NCI-H2171 treated with DMSO at 0.1 percent for 48 hours (cell line): ENCODE measurements around the gene RDH12.
"Not testable (repeated sequence)": the region's sequence is repeated elsewhere in the genome, so short reads cannot be mapped to it uniquely, and the experiment has no call there.

Experiments used
- DNase-seq: peaks from one replicate; lab custom pipeline; 2025; lab: John Stamatoyannopoulos, UW

RDH12 gene

DNA sequence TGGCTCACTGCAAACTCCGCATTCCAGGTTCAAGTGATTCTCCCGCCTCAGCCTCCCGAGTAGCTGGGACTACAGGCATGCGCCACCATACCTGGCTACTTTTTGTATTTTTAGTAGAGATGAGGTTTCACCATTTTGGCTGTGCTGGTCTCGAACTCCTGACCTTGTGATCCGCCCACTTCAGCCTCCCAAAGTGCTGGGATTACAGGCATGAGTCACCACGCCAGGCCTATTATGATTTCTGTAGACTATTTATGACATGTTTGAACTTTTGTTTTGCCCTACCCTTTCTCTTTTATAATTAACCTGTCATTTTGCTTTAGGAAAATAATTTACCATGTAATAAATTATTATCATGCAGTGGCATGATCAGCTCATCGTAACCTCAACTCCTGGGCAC is at the start of gene RDH12:
TSS of gene RDH12 (plus strand) at position 395 of the 400 bp plus-strand sequence. CDS start 20,757 bp downstream, outside the sequence.
- DNase-seq = not testable (repeated sequence)

DNA sequence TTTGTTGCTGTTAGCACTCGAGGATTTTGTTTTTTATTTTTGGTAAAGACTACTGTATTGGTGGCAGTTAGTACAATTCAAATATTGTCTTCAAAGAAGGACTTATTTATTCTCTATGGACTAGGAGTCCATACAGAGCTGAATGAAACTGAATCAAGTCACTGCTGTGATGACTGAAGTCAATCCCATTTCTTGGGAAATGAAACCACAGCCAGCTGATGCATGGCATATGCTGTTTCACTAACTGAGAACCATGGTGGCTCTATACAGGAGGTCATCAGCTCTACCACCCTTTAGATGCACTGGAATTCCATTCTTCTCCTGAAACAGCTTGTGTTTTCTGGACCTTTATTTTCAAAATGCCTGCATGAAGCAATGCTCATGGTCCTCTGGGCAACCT is 49.5 kb upstream of the RDH12 start:
- DNase-seq = no peak

DNA sequence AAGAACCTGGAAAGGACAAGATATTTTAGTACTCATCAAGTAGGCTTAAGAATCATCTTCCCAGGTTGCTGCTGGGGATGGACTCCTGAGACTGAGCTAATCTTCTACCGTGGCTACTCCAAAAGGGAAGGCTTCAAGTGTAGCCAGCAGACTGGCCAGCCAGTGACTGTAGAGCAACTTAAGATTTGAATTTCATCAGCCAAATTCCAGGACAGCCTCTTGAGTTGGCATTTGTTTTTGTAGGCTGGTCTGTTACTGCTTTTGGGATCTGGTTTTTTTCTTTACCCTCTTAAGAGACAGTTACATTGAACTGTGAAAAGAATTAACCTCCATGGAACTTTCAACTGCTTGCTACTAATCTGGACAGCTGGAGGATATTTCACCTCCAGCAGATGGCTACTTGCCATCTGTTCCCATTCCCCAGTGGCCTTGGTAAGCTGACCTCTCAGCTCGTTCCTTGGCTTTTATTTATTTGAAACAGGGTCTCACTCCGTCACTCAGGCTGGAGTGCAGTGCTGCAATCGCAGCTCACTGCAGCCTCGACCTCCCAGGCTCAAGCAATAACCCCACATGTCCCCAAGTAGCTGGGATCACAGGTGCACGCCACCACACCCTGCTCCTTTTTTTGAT is 47.9 kb upstream of the RDH12 start:
- no peak for DNase-seq

DNA sequence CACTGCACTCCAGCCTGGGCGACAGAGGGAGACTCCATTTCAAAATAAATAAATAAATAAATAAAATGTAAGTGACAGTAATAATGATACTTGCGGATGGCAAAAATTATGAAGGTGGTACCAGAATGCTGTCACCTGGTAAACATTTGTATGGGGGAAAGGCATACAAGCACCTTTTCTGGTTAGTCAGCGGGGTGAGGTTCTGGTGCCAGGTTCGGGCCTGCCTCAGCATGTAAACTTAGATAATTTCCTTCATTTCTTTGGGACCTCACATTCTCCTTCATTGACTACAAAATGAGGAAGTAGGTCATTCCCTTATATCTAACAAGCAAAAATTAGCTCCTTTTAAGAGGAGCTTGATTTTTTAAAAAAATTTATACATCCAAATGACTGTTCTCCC is 38.1 kb upstream of the RDH12 start:
- DNase-seq = no peak

DNA sequence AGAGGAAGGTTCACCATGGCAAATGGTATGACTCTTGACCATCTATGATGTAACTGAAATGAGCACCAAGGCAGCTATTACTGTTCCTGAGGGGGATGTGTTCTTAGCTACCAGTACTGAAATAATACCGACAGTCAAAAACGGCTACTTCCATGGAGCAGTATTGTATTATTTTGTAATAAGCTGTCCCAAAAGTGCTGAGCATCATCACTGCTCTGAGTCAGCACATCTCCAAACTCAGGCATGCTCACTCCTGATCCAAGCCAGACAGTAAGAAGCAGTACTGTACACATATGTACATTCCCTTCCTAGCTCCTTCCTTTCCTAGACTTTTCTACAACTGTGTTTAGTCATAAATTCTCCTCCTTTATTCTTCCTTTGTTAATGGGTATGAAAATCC is 35.8 kb upstream of the RDH12 start:
- no peak for DNase-seq

DNA sequence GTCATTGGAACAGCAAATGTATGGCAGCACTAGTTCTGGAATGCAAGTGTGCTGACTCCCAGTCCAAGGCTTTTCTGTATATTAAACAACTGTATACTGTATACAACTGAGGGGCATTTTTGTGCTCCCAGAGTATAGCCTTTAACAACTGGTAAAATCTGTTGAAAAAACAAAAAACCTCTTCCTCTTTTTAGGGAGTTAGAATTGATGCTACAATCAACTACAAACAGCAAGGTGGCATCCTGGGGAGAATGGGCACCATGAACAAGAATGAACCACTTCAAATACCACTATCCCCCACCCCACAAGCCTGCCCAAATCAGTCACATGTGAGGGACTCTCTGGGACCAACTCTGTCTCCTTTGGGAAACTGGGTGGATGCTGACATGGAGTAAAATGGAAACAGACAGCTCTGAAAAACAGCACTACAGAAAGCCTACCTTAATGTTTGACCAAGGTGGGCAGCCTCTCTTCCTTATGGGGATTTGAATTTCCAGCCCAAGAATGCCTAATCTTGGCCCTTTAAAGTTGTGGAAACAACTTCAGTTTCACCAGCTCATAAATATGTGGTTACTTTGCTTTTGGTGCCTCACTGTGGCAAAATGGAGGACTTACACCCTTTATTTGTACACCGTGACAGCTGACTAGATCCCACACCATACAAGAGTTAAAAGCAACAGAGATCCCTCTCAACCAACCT is 34.8 kb upstream of the RDH12 start:
- DNase-seq = peak; percentile 59

DNA sequence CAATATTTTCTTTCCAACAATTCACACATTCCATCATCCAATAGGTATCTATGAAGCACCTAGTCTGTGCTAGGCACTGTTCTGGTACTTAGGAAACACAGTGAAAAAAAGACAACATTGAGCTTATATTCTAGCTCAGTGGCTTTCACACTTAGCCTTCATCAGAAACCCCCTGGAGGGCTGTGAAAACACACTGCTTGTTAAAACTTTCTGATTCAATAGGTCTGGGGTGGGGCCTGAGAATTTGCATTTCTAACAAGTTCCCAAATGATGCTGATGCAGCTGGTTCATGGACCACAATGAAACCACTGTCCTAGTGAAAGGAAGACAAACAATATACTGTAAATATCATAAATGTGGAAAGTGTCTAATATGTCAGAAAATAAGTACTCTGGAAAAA is 33.1 kb upstream of the RDH12 start:
- DNase-seq = no peak

DNA sequence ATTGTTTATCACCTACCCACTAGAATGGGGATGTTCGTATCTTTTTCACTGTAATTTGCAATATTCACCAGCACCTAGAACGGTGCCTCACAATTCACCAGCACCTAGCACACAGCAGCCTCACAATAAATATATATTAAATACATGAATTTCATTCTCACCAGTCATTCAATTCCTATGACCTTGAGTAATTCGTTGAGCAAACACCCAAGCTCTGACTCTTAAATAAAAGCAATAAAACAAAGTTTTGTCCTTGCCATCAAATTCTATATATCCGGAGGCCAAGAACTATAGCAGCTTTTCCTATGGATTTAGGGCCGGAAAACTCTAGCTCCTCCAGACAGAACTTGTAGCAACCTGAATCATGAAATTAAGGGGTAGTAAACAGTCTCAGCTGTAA is 28.2 kb upstream of the RDH12 start:
- DNase-seq = no peak

DNA sequence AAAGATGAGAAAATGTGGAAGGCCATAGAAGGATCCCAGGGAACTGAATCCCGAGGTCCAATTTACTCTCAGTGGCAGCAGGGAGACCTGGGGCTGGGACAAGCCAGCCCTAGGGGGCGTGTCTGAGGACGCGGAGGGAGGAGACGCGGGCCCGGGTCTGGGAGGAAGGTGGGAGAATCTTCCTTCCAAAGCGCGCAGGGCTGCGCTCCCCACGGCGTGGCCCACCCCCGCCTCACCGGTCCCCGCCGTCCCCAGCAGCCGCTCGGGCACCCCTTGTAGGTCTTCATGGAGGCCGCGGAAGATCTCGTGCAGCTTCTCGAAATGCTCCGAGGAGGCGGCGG is 27.6 kb upstream of the RDH12 start:
- DNase-seq = peak; percentile 71

DNA sequence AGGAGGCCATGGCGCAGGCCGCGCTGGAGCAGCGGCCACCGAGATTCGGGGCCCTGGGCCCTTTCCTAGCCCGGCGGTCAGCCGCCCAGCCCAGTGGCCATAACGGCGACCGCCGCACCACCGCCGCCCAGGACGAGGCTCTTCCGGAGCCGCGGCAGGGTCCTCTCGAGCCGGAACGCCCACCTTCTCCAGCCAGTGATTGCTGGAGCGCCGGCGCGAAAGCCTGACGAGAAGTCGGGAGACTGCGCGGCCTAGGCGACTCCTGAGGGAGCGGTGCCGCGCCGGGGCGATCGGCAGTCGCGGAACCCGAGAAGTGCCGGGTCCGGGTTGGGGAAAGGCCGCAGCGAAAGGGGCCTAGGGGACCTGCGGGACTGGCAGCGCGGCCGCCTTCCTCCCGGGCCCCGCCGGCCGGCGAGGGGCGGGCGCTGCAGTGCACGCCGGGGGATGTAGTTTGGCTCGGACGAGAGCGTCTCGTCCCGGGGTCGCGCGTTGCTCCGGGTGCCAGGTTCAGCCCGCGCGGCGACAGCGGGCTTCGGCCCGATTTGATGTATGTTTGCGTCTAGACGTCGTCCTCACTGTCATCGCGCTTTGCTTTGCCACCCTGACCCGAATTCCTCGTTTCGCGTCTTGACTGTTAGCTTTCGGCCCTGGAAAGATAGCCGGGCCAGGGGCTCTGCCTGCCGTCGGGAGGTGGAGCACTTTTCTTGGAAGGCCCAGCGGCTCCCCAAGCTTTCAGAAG is 27.0 kb upstream of the RDH12 start, which contains the start of gene VTI1B:
TSS of gene VTI1B (minus strand) at position 153 of the 739 bp plus-strand sequence. CDS start at position 10, 143 bp downstream.
- DNase-seq = peak; percentile 84

DNA sequence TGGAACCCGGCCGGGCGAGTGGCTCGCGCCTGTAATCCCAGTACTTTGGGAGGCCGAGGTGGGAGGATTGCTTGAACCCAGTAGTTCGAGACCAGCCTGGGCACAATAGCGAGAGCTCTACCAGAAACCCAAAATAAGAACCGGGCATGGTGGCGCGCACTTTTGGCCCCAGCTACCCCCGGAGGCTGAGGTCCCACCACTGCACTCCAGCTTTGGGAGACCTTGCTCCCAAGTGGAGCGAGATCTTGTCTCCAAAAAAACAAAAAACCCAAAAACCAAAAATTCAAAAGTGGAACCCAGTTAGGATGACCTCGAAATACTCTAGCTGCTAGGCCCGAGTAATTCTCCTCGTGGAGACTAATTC is 26.5 kb upstream of the RDH12 start:
- no peak for DNase-seq

DNA sequence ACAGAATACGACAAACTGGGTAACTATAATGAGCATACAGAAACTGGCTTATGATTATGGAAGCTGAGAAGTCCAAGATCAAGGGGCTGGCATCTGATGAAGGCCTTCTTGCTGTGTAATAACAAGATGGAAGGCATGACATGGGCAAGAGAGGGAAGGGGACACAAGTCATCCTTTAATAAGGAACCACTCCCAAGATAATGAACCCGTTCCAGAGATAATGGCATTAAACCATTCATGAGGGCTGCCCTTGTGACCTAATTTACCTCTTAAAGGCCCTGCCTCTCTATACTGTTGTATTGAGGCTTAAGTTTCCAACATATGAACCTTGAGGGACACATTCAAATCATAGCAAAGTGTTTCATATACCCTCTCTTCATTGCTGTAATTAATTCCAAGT is 22.7 kb upstream of the RDH12 start:
- no peak for DNase-seq

DNA sequence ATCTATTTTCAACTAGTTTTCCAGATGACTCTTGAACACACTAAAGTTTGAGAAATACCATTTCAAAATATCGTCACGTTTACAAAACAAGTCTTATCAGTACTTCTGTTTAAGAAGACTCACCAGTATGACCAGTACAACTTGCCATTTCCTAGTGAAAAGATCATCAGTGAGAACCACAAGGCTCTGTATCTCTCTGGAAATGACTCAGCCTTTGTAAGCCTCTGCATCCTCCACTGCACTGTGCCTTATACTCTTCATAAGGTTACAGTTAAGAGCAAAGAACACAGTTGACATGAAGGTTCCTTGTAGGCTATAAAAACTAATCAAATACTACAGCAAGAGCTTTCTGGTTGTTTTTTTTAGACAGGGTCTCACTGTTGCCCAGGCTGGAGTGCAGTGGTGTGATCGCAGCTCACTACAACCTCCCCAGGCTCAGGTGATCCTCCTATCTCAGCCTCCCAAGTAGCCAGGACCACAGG is 21.5 kb upstream of the RDH12 start:
- no peak for DNase-seq

DNA sequence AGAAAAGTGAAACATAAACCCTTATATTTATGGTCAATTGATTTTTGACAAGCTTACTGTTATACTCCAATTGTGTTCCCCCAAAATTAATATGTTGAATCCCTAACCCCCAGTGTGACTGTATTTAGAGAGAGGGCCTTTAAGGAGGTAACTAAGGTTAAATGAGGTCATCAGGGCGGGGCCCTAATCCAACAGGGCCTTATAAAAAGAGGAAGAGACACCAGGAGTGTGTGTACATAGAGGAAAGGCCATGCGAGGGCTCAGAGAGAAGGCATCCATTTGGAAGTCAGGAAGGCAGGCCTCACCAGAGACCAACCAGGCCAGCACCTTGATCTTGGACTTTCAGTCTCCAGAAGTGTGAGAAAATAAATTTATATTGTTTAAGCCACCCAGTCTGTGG is 20.7 kb upstream of the RDH12 start:
- no peak for DNase-seq

DNA sequence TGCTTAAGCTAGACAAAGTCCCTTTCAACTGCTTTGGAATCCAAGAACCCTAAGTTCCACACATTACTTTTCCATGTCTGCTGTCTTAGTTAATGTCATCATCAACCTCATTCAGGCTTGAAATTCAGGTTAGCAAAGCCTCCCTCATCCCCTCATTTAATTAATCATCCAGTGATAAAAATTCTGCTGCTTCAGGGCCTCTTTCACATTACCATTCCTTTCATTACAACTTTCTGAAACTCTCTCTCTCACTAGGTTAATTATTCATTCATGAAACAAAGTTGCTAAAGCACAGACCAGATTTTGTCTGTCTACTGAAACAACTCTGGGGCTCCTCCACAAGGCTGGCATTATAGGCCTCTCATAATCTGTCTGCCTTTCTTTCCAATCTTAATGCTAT is 17.8 kb upstream of the RDH12 start:
- no peak for DNase-seq

DNA sequence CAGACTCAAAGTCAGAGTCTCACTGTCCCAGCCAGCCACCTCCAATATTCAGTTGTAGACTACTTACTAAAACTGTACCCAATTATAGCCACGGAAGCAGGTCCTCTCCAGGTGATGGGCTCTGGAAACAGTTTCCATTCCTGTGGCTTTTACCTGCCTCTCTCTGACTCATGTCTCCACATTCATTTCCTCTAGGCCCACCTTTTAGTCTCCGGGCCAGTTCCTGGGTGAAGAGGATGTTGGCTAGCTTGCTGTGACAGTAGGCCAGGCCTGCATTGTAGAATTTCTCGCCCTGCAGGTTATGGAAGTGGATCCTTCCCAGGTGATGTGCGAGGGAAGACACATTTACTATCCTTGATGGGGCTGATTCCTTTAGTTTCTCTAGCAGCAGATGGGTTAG is 11.7 kb upstream of the RDH12 start:
- DNase-seq = no peak

DNA sequence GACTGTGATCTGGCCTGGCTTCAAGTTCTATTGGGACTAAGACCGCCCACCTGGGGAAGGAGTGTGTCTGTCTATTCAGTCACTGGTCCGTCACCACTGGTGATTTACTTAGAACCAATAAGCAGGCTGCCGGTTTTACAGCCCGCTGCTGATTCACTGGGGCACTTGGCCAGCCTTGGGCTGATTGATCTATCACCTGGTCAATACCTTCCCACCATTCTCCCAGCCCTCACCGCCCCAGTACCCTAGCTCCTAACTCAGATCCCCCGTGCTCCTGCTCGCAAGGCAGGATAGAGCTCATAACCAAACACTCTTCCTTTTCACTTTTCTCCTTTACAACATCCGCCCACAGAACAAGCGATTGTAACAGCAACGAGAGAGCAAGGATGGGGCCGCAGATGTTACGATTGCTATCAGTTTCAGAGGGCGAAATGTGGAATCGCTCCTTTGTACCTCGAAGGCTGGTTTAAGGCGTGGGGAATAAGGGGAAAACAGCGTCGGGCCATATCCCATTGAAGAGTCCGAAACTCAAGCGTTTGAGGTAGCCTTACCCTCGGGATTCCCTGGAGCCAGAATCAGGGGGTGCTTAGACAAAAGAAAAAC is 6.8 kb upstream of the RDH12 start:
- peak; percentile 67 for DNase-seq

DNA sequence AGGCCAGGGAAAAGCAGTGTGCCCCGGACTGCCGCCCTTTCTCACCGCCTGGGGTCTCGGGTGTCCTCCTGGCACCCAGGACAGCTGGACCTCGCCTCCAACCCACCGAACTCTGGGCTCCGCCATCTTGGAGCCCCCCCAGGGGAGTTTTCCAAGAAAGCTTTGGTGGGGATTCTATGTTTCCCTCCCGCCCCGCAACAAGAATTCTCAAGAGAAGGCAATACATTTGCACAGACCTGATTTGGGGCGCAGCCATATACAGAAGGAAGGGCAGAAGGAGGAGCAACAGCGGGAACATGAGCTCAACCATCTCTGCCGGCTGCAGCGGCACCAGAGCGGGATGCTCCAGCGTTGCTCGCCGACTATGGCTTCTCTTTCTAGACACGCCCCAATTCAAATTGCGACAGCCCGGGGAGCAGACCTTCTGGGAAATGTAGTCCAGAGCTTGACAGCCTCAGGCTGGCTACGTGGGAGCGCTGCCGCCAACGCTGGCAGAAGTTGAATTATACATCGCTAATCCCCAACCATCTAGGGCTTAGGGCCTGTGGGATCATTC is 6.2 kb upstream of the RDH12 start, which contains the start of gene RDH11:
TSS of gene RDH11 (minus strand) at position 371 of the 556 bp plus-strand sequence. CDS start at position 310, 61 bp downstream.
- peak; percentile 97 for DNase-seq

DNA sequence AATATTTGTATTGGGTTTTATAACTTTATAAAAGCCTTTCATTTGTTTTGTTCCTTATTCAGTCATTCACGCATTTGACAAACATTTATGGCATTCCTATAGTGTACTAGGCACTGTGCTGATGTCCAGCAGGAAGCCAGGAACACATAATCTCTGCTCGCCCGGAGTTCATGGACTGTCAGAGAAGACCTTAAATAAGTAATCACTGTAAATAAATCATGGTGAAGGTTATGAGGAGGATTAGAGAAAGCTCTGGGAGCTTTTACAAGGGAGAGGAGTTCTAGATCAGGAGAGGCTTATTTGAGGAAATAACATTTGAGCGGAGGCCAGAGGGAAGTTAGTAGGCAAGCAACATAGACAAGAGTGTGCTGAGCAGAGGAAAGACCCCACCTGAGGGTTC is 4.7 kb upstream of the RDH12 start:
- no peak for DNase-seq

DNA sequence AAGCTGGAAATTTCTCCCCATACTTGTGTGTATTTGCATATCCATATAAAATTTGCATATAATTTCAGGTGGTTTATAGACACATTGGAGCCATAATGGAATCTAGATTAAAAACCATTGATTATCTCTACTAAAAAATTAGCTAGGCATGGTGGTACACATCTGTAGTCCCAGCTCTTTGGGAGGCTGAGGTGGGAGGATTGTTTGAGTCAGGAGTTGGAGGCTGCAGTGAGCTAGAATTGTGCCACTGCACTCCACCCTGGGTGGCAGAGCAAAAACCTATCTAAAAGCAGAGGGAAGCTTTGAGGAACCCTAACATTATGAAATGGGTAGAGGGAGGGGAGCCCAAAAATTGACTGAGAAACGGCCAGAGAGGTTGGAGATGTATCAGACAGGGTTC is 3.5 kb upstream of the RDH12 start:
- no peak for DNase-seq

DNA sequence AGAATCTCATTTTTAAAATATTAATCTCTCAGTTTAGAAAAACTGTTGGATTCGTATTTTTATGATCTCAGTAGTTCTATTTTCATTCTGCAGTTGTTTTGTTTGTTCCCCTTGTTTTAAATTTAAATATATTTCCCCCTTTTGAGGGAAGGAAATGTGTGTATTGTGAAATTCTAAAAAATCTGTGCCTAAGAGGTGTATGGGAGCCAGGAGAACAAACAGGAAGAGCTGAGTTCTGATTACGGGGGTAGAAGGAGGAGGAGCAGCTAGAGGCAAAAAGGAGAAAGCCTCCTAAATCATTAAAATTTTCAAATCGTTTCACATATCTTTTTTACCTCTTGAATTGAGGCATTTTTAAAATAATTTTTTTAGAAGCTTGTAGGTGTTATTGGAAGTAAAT is 2.3 kb downstream of the RDH12 start:
- no peak for DNase-seq

DNA sequence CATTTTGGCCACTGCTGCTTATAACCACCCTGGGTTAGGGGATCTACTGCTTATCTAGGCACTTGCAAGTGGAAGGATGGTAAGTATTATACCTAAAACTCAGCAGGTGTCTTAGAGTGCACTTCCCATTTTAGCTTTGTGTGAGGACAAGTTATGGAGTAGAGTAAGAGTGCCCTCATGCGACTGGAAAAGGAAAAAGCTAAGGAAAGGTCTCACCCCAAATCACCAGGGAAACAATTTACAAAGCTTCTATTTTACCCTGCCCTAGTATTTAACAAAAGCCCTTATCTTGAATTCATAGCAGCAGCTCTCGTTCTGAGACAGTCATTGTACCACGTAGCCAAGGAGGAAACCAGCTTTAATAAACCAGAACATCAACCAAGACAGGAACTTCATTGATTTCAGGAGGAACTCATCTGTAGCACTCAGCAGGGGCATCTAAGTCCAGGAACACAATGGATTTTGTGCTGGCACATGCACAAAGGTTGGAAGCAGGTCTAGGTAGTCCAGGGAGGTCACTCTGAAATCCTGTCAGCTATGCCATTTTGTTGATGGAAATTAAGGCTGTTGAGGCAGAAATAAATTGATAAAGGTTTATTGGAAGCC is 2.9 kb downstream of the RDH12 start:
- peak; percentile 84 for DNase-seq
